HG03066 (cell line): Measurements from ENCODE around the gene ZNF609.
"Not testable (repeated sequence)": the region's sequence is repeated elsewhere in the genome, so short reads cannot be mapped to it uniquely, and the experiment has no call there.

ENCODE experiments used
- ATAC-seq: cut with Tn5 transposase; IDR thresholded peaks from one replicate; pipeline ENCODE4 v1.9.1; 2021; ENCODE audit warnings: low read depth; ENCODE audit not compliant: unreplicated experiment

Gene ZNF609

DNA sequence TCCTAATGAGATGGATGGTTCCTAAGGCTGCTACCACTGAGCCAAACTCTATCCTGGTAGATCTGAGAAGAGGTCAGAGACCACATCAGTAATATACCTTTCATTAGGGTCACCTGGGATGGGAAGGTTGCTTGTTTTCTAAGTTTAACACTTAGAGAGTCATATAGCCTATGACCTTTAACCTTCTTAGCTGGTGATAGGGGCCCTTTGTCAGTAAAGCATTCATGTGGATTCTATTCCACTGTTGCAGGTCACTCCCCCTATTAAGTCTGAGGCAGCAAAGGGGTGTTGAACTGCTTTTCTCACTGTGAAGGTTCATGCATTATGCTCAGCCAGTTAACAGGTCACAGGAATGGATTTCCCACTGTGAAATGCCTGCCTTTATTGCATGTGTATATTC lies 6.1 kb upstream of the ZNF609 start:
- ATAC-seq, result no peak

- ATAC-seq, result no peak
Measured at GRCh38 chr15:64455961-64456371, 4.4 kb upstream of the ZNF609 start.

GRCh38 chr15:64456634-64457108 lies 3.7 kb upstream of the ZNF609 start:
- ATAC-seq, result no peak

- ATAC-seq, result no peak
Measured at GRCh38 chr15:64459066-64459781, 1.2 kb upstream of the ZNF609 start.

DNA sequence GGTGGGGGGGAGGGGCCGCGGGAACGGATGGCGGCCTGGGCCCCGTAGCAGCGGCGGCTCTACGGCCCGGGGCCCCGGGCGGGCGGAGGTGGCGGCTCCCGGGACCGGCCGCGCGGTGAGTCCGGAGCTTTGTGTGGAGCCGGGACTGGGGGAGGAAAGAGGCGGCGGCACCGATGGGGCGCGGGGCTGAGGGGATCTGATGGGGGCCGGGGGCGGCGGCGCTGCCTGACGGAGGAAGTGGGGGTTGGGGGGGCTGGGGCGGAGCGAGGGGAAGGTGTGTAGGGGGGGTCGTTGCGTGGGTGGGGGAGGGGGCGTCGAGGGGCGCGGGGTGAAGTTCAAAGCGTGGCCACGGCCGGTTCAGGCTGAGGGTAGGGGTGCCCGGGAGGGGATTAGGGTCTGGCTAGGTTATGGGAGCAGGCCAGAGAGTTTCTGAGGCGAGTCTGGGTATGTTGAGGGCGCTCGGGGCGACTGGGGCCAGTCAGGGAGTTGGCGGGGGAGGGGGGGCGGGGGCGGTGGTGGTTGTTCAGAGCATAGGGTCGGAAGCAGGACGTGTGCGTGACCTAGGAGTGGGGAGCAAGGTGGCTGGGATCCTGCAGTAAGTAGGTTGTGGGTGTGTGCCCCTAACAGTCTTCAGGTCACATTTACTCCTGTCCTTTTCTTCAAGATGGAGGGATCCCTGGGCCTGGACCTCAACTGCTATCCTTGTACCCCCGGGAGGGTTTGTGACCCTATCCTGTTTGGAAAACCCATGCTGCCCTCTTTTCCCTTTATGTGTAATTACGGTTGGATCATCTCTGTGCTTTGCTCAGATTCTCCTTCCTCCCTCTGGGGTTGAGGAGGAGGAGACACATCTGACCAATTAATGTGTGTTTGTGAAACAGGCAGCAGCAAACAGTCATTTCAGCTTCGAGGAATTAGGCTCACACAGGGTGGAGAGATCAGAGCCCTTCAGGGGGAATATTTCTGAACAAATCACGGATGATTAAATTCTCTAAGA lies 644 bp downstream of the ZNF609 start:
- ATAC-seq, result no peak

- no peak for ATAC-seq
Measured at GRCh38 chr15:64461721-64462162, 1.4 kb downstream of the ZNF609 start.

DNA sequence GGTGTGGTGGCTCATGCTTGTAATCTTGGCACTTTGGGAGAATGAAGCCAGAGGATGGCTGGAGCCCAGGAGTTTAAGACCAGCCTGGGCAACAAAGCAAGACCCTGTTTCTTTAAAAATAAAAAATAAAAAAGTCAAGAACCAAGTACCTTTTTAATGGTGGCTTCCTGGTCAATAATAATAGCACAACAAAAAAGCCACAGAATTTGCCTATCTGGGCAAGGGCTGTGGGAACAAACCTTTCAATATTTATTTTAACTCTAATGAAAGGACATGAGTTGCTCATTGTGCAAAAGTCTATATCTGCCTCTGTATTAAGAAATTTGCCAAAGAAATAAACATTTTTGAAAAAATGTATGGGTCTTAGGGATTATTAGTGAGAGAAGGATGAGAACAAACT lies 2.1 kb downstream of the ZNF609 start:
- ATAC-seq, result no peak

- no peak for ATAC-seq
Measured at GRCh38 chr15:64464276-64465005, 4.1 kb downstream of the ZNF609 start.

GRCh38 chr15:64466408-64467141 lies 6.2 kb downstream of the ZNF609 start:
- no peak for ATAC-seq

DNA sequence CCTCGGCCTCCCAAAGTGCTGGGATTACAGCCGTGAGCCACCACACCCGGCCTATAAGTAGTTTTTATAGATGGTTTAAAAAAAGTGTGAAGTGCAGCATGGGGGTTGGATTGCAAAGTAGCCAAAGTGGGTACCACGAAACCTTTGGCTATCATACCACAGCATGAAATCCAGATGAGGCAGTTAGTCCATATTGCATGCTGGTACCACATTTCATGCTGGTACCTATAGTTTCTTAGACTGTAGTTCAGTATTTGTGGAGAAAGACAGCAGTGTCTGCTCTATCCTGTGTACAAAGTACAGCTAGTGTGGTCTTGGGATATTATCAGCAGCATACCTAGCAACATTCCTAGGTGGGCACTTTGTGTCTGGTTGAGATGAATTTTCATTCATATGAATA lies 11.8 kb downstream of the ZNF609 start:
- ATAC-seq, result no peak

GRCh38 chr15:64474846-64475245 lies 14.5 kb downstream of the ZNF609 start:
- ATAC-seq, result no peak

DNA sequence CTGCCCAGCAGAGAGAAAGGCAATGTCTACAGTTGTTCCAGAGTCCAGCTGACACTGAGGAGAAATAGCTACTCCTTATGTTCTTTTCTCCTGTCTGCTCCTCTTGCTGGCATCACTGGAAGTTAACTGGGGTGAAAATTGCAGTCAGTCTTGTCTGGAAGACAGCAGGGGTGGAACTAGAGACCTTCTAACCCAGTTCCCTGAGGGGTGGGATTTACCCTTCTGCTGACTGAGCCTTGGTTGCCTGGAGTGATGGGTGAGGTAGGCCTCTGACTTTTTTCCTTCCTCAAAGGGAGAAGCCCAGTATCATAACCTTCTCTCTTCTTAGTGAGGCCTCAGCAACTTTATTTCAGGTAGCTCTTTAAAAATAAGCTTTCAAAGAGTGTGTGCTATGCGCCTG lies 16.2 kb downstream of the ZNF609 start:
- no peak for ATAC-seq

- no peak for ATAC-seq
Measured at GRCh38 chr15:64478863-64479262, 18.5 kb downstream of the ZNF609 start.

- ATAC-seq, result no peak
Measured at GRCh38 chr15:64480891-64481290, 20.5 kb downstream of the ZNF609 start.

DNA sequence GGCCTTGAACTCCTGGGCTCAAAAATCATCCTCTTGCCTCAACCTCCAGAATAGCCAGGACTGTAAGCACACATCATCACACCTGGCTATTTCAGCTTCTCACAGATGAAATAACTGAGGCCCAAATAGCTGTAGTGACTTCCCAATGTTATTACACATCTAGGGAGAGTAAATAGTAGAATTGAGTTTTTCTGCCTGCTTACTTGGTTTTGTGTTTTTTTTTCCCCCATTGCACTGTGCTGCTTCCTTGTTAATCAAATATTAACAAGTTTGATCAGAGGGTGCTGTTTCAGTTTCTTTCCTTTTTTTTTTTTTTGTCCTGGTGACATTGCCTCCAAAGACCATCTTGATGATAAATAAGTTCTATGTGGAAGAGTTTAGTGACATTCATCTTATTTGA lies 23.4 kb downstream of the ZNF609 start:
- ATAC-seq, result no peak

DNA sequence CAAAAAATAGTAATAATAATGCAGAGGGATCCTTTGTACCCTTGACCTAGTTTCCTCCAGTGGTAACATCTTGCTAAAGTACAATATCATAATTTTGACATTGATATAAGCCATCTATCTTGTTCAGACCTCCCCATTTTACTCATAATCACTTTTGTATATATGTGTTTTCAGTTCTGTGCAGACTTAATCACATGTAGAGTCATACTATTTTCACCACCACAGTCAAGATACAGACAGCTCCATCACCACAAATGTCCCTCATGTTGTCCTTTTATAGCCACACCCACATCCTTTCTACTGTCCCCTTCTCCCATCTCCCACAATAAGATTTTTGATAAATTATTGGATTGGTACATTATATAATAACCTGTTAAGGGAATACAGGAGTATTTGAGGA lies 25.4 kb downstream of the ZNF609 start:
- no peak for ATAC-seq

DNA sequence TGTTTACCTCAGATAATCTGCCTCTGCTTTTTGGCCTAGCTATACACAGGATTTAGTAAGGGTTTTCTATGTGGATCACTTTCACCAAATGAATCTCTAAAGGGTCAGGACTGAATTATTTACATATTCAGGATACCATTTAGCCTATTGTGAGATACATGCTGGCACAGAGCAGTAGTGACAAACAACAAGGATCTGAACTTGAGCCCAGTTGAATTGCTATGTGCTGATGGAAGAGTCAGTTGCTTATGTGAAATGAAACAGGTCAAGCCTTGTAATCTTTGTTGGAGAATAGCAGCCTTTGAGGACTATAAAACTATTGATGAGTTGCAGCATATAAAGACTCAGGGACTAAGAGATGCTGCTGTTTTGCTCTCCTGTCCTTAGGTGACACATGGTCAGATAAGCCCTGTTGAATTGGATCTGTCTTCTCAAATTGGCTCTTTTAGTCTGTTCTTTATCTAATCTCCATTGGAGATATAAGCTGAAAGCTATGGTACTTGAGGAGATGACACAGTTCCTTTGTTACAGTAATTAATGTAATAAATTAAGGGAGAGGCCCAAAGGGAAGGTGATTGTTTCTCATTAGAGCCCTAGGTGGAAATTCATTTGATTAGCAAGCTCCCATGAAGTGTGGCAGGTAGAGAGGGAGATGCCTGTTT lies 30.4 kb downstream of the ZNF609 start:
- ATAC-seq, result no peak

GRCh38 chr15:64493641-64494040 lies 33.3 kb downstream of the ZNF609 start:
- no peak for ATAC-seq

DNA sequence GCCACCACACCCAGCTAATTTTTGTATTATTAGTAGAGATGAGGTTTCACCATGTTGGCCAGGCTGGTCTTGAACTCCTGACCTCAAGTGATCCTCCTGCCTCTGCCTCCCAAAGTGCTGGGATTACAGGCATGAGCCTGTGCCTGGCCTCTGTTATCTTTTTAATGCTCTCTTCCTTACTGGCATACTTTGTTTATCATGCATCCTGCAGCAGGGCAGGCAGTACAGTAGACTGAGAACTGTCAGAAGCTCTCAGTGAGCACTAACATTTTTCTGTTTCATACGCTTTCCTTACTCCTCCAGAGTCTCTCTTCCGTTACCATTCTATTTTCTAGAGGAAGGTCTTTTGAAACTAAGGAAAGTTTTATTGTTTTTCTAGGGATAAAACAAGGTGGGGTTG lies 35.6 kb downstream of the ZNF609 start:
- ATAC-seq, result not testable (repeated sequence)
